NB4 (cell line): ENCODE results near the gene ADSL.
"Not testable (repeated sequence)": the region's sequence is repeated elsewhere in the genome, so short reads cannot be mapped to it uniquely, and the experiment has no call there.

Experiments
- DNase-seq: peaks from one replicate; pipeline ENCODE4 v3.0.0; 2010; ENCODE audit warnings: low read depth
- H3K4me3 ChIP-seq: one replicate; pipeline ENCODE4 v1.5.1; 2011; ENCODE audit warnings: mild to moderate bottlenecking, low read depth, low read length, moderate library complexity
- MYC ChIP-seq: IDR thresholded peaks from 2 replicates; pipeline ENCODE4 v1.6.1; 2011; ENCODE audit warnings: low read depth, low read length
- POLR2A ChIP-seq: IDR thresholded peaks from 2 replicates; pipeline ENCODE4 v1.6.1; 2011; ENCODE audit warnings: mild to moderate bottlenecking; ENCODE audit not compliant: insufficient read length; ENCODE audit errors: extremely low read depth
- TF ChIP-seq, protein P1 (sequence below): IDR thresholded peaks from one replicate; pipeline ENCODE4 v1.5.1; 2012; ENCODE audit warnings: low read depth, low read length
- TF ChIP-seq, protein P2 (sequence below): IDR thresholded peaks from 2 replicates; pipeline ENCODE4 v1.6.1; 2011; ENCODE audit warnings: low read depth, low read length

Gene ADSL

GRCh38 chr22:40374567-40374966 is 28.3 kb downstream of the ADSL start:
- TF ChIP-seq MYC (no peak), POLR2A (no peak)
- TF ChIP-seq, protein P1, sequence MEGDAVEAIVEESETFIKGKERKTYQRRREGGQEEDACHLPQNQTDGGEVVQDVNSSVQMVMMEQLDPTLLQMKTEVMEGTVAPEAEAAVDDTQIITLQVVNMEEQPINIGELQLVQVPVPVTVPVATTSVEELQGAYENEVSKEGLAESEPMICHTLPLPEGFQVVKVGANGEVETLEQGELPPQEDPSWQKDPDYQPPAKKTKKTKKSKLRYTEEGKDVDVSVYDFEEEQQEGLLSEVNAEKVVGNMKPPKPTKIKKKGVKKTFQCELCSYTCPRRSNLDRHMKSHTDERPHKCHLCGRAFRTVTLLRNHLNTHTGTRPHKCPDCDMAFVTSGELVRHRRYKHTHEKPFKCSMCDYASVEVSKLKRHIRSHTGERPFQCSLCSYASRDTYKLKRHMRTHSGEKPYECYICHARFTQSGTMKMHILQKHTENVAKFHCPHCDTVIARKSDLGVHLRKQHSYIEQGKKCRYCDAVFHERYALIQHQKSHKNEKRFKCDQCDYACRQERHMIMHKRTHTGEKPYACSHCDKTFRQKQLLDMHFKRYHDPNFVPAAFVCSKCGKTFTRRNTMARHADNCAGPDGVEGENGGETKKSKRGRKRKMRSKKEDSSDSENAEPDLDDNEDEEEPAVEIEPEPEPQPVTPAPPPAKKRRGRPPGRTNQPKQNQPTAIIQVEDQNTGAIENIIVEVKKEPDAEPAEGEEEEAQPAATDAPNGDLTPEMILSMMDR: no peak
- TF ChIP-seq, protein P2, sequence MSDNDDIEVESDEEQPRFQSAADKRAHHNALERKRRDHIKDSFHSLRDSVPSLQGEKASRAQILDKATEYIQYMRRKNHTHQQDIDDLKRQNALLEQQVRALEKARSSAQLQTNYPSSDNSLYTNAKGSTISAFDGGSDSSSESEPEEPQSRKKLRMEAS: no peak
- H3K4me3 ChIP-seq: no peak overlapping the region
- no peak for DNase-seq

GRCh38 chr22:40376149-40376548 is 29.8 kb downstream of the ADSL start:
- no peak overlapping the region for H3K4me3 ChIP-seq
- TF ChIP-seq MYC (no peak), POLR2A (no peak)
- TF ChIP-seq, protein P1: no peak
- TF ChIP-seq, protein P2: no peak
- no peak for DNase-seq

DNA sequence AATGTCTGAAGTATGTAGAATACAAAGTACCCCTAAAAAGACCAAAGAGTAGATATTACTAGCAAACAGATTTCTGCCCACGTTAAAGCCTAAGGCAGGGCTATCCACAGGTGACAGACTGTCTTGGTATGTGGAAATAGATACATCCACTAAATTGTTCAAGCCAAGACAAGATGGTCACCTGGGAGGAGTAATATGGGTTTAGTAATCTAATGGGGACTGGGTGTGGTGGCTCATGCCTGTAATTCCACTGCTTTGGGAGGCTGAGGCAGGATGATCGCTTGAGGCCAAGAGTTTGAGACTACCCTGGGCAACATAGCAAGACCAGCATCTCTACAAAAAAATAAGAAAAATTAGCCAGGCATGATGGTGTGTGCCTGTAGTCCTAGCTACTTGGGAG is 31.6 kb downstream of the ADSL start:
- no peak for DNase-seq
- no peak overlapping the region for H3K4me3 ChIP-seq
- TF ChIP-seq, protein P2: no peak
- TF ChIP-seq, protein P1: no peak
- no peak for TF ChIP-seq POLR2A
- TF ChIP-seq MYC: no peak

GRCh38 chr22:40378448-40378847 is 32.1 kb downstream of the ADSL start:
- not testable (repeated sequence) for DNase-seq, H3K4me3 ChIP-seq

DNA sequence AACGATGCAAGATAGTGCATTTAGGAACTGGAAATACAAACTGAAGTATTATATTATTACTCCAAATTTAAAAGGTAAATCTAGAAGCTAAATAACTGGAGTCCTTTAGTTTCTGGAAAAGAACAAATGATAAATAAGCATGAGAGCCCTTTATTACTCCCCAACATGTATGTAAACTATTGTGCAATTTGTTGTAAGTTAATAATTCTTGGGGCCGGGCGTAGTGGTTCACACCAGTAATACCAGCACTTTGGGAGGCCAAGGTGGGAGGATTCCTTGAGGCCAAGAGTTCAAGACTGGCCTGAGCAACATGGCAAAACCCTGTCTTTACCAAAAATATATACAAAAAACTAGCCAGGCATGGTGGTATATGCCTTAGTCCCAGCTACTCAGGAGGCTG is 35.2 kb downstream of the ADSL start:
- TF ChIP-seq, protein P2: no peak
- TF ChIP-seq MYC: no peak
- TF ChIP-seq, protein P1: no peak
- no peak for TF ChIP-seq POLR2A
- no peak for DNase-seq
- no peak overlapping the region for H3K4me3 ChIP-seq

GRCh38 chr22:40383905-40384304 is 37.6 kb downstream of the ADSL start:
- TF ChIP-seq MYC: no peak
- TF ChIP-seq, protein P2: no peak
- TF ChIP-seq, protein P1: no peak
- no peak for TF ChIP-seq POLR2A
- no peak overlapping the region for H3K4me3 ChIP-seq
- no peak for DNase-seq
